Spleen (tissue), 7 donors: ENCODE measurements around the gene OCRL.

Experiments
- POLR2A ChIP-seq, 3 donors: fragments of 450-650 bp; IDR thresholded peaks; one replicate each; pipeline ENCODE4 v1.5.1; 2017; ENCODE audit warnings: antibody characterized with exemption in 3 of 3, mild to moderate bottlenecking in 1 of 3
- TF ChIP-seq, protein P1 (sequence below), 11 experiments: fragments of 200-600 bp in 7 of 11; fragments of 450-650 bp in 4 of 11; sonication (generic) in 4 of 11; IDR thresholded peaks in 8 of 11; conservative IDR thresholded peaks in 3 of 11; 1 replicate in 7 of 11; 2 replicates in 4 of 11; pipeline versions ENCODE4 v1.4.0 to v1.8.0; 2016 to 2021; ENCODE audit warnings: antibody characterized with exemption in 11 of 11, inconsistent platforms in 4 of 11, mild to moderate bottlenecking in 1 of 11
- donor health status: DM: no; HTN: no; CAD: no; lungs with moderate emphysema.
- donor health status: DM: no; HTN: no; CAD: no.
- donor health status: DM: no; HTN: no; CAD: no.

- TF ChIP-seq, protein P1, sequence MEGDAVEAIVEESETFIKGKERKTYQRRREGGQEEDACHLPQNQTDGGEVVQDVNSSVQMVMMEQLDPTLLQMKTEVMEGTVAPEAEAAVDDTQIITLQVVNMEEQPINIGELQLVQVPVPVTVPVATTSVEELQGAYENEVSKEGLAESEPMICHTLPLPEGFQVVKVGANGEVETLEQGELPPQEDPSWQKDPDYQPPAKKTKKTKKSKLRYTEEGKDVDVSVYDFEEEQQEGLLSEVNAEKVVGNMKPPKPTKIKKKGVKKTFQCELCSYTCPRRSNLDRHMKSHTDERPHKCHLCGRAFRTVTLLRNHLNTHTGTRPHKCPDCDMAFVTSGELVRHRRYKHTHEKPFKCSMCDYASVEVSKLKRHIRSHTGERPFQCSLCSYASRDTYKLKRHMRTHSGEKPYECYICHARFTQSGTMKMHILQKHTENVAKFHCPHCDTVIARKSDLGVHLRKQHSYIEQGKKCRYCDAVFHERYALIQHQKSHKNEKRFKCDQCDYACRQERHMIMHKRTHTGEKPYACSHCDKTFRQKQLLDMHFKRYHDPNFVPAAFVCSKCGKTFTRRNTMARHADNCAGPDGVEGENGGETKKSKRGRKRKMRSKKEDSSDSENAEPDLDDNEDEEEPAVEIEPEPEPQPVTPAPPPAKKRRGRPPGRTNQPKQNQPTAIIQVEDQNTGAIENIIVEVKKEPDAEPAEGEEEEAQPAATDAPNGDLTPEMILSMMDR (IDR thresholded peaks at IDR 0.05 in 8 of 11, conservative IDR thresholded peaks at IDR 0.05 in 3 of 11), result no peak
- no peak for TF ChIP-seq POLR2A (IDR thresholded peaks at IDR 0.05)
Measured at GRCh38 chrX:129556806-129557315, 16.8 kb downstream of the OCRL start.
